ENCODE measurements around the gene CCDC116.
A peak's percentile ranks its signal among the peaks of the same experiment; 100 is the strongest.
"Not testable (repeated sequence)": the region's sequence is repeated elsewhere in the genome, so short reads cannot be mapped to it uniquely, and the experiment has no call there.

The CCDC116 gene

GRCh38 chr22:21633481-21633880, 921 bp downstream of the CCDC116 start:
- DNase-seq (ENCODE audit: low spot score in 2 of 2), result no peak
- no peak for ATAC-seq (ENCODE audit: low read depth)
- H3K36me3 Mint-ChIP-seq, result peaks cover 2% of the 10 kb centered on the region
- no peak overlapping the region for H3K4me3 Mint-ChIP-seq
- H3K27me3 Mint-ChIP-seq, result no peaks in the 10 kb centered on the region
- no peaks in the 10 kb centered on the region for H3K9me3 Mint-ChIP-seq
- no peak overlapping the region for H3K27ac Mint-ChIP-seq
- H3K4me1 Mint-ChIP-seq, result peaks cover 15% of the 10 kb centered on the region

DNA sequence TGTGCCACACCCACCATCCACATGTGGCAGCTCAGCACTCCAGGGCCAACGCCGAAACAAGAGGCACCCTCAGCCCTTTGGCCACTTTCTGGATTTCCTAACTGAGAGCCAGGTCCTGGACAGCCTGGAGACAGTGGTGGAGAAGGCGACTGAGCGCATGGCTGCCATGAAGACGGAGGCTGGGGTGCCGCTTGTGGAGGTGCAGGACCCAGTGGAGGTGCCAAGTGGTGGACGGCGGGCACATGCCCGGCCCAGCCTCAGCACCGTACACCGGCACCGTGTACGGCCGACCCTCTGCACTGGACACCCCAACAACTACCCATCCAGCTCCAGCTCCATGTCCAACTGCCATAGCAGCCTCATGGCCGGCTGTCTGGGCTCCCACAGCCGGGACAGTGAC, 1.5 kb downstream of the CCDC116 start:
- H3K36me3 Mint-ChIP-seq, result peaks cover 2% of the 10 kb centered on the region
- H3K4me3 Mint-ChIP-seq, result no peak overlapping the region
- no peak overlapping the region for H3K27ac Mint-ChIP-seq
- H3K4me1 Mint-ChIP-seq, result peaks cover 14% of the 10 kb centered on the region
- no peaks in the 10 kb centered on the region for H3K27me3 Mint-ChIP-seq
- H3K9me3 Mint-ChIP-seq, result no peaks in the 10 kb centered on the region
- DNase-seq (ENCODE audit: low spot score in 2 of 2) (no peak), ATAC-seq (ENCODE audit: low read depth) (no peak)

- H3K27me3 Mint-ChIP-seq, result no peaks in the 10 kb centered on the region
- H3K36me3 Mint-ChIP-seq, result no peaks in the 10 kb centered on the region
- no peak overlapping the region for H3K27ac Mint-ChIP-seq
- DNase-seq (ENCODE audit: low spot score in 2 of 2), result no peak
- H3K4me3 Mint-ChIP-seq, result no peak overlapping the region
- H3K9me3 Mint-ChIP-seq, result no peaks in the 10 kb centered on the region
- peaks cover 13% of the 10 kb centered on the region for H3K4me1 Mint-ChIP-seq
- ATAC-seq (ENCODE audit: low read depth), result no peak
These were observed 2.3 kb downstream of the CCDC116 start for GRCh38 chr22:21634844-21635243.

DNA sequence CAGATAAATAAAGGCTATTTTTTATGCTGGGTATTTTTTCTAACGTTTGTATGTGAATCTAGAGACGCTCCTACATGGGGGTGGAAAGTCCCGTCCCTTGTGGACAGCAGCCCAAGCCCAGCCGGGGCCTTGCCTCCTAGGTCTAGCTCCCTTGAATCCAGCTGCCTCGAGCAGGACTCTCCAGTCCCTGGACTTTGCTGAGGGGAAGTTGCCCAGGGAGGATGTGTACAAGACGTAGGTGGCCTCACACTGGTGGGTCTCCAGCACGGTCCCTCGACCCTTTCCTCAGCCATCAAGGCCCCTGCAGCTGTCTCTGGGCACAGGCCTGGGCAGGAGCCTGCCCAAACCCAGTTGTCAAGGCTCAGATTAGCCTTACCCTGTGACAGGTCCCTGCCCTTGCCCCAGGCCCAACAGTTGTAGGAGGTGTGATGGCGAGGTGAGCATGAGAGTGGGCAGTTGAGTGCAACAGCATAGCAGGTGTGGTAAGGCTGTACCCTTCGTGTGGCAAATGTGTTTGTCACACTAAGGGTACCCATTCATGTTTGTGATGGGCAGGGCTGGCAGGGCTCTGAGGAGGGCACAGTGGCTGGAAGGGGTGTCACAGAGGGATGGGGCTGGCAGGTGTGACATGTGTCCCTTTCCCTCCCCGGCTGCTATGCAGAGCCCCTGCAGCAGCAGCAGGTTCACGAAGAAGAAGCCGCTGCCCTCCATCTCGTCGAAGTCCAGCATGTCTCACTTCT, 3.4 kb downstream of the CCDC116 start:
- Mint-ChIP-seq H3K9me3 (no peaks in the 10 kb centered on the region), H3K27ac (no peak overlapping the region), H3K27me3 (no peaks in the 10 kb centered on the region), H3K4me1 (peaks cover 12% of the 10 kb centered on the region), H3K4me3 (no peak overlapping the region), H3K36me3 (no peaks in the 10 kb centered on the region)
- ATAC-seq (ENCODE audit: low read depth) (no peak), DNase-seq (ENCODE audit: low spot score in 2 of 2) (no peak)

DNA sequence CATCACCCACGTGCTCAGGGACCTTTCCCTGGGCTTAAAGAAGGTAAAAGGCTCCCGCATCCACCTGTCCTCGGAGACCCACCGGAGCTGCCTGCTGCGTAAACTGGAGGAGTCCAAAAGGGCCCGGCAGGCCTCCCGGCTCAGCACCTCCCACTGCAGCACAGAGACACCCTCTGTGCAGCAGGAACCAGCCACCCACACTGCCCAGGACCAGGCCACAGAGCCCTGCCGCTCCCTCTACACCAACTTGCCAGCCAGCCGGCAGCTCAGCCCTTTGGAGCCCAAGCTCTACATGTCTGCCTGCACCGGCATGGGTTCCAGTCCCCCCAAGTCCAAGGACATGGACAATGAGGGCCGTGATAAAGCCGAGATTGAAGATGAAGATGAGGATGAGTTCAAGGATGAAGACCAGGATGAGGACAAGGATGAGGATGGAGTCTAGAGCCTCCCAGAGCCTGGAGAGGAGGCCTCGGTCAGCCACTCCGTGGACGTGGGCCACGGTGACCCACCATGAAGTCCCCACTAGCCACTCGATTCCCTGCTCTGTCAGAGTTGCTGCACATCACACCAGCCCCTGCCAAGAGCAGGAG, 4.2 kb downstream of the CCDC116 start:
- Mint-ChIP-seq H3K4me3 (no peak overlapping the region), H3K9me3 (no peaks in the 10 kb centered on the region), H3K27ac (no peak overlapping the region), H3K27me3 (no peaks in the 10 kb centered on the region), H3K36me3 (no peaks in the 10 kb centered on the region), H3K4me1 (peaks cover 9% of the 10 kb centered on the region)
- no peak for ATAC-seq (ENCODE audit: low read depth)
- DNase-seq (ENCODE audit: low spot score in 2 of 2), result no peak

- H3K9me3 Mint-ChIP-seq; H3K27me3 Mint-ChIP-seq; H3K4me1 Mint-ChIP-seq; ATAC-seq (ENCODE audit: low read depth); H3K27ac Mint-ChIP-seq; H3K36me3 Mint-ChIP-seq; H3K4me3 Mint-ChIP-seq; DNase-seq (ENCODE audit: low spot score in 2 of 2): not testable (repeated sequence)
These were observed 4.9 kb downstream of the CCDC116 start for GRCh38 chr22:21637450-21637849.

GRCh38 chr22:21639359-21639758, 6.8 kb downstream of the CCDC116 start:
- Mint-ChIP-seq H3K27ac (no peak overlapping the region), H3K36me3 (peaks cover 4% of the 10 kb centered on the region), H3K4me3 (no peak overlapping the region), H3K4me1 (peaks cover 10% of the 10 kb centered on the region), H3K27me3 (no peaks in the 10 kb centered on the region), H3K9me3 (no peaks in the 10 kb centered on the region)
- DNase-seq (ENCODE audit: low spot score in 2 of 2) (no peak), ATAC-seq (ENCODE audit: low read depth) (no peak)

DNA sequence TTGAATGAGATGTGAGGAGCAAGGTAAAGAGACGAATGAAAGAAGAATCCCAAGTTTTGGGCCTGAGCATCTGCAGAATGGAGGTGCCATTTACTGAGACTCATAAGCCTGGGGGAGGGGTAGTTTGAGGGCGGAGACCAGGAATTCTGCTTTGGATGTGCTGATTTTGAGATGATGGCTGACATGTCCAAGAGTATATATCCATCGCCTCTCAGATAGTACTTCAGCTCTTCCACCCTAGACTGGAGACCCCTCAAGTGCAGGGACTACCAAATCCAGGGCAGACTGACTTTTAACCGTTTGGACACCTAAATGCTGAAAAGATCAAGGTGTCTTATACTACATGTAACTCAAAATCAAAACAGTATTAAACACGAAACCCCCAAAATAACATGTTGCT, 8.2 kb downstream of the CCDC116 start:
- H3K27me3 Mint-ChIP-seq, result no peaks in the 10 kb centered on the region
- H3K27ac Mint-ChIP-seq, result no peak overlapping the region
- DNase-seq (ENCODE audit: low spot score in 2 of 2), result no peak
- ATAC-seq (ENCODE audit: low read depth), result no peak
- H3K4me1 Mint-ChIP-seq, result peaks cover 10% of the 10 kb centered on the region
- no peak overlapping the region for H3K4me3 Mint-ChIP-seq
- H3K9me3 Mint-ChIP-seq, result no peaks in the 10 kb centered on the region
- peaks cover 4% of the 10 kb centered on the region for H3K36me3 Mint-ChIP-seq

DNA sequence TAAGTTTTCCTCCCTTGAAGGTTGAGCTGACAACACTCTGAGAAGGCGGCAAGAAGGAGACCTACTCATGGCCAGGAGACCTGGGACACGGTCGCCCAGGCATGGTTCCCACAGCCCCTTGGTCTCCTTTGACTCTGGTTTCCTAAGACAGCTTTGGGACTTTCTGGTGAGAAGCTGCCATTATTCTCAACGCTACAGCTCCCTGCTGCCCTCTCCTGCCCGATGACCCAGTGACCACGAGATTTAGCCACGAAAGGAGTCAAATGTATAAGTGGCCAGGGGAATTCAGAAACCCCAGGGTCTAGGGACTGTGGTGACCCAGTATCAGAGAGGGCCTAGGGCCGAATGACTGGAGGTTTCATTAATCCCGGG, 8.8 kb downstream of the CCDC116 start:
- Mint-ChIP-seq H3K27ac (no peak overlapping the region), H3K36me3 (peaks cover 4% of the 10 kb centered on the region), H3K27me3 (no peaks in the 10 kb centered on the region), H3K4me1 (peaks cover 11% of the 10 kb centered on the region), H3K9me3 (no peaks in the 10 kb centered on the region), H3K4me3 (peak overlapping the region; percentile 78)
- DNase-seq (ENCODE audit: low spot score in 2 of 2) (no peak), ATAC-seq (ENCODE audit: low read depth) (no peak)

DNA sequence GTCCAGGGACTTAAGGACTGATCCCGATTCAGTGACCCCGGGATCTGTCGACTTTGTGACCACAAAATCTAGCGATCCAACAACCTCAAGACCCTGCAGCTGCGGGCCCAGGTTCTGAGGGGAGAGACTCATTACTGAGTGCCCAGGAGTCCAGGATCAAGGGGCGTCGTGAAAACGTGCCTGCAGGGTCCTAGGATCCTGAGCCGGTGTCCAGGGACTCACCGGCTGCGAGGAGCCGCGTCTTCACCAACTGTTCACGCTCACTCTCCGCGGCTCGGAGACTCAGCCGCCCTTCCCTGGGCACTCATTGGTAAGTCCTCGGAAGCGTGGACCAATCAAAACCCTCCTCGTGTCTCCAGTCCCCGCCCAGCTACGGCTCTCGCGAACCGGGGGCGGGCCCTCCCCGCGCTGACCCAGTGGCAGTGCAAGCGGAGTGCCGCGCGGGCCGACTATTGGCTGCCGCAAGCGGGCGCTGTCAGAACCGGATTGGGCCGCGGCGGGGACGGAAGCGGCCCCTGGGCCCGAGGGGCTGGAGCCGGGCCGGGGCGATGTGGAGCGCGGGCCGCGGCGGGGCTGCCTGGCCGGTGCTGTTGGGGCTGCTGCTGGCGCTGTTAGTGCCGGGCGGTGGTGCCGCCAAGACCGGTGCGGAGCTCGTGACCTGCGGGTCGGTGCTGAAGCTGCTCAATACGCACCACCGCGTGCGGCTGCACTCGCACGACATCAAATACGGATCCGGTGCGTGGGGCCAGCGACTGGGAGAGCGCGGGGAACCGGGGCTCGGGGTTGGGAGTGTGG, 9.4 kb downstream of the CCDC116 start, which contains the start of gene SDF2L1:
TSS of gene SDF2L1 (plus strand) at position 514 of the 795 bp plus-strand sequence. CDS start at position 549, 35 bp downstream.
- H3K4me3 Mint-ChIP-seq, result peak within 1 kb of the TSS; percentile 78
- DNase-seq (ENCODE audit: low spot score in 2 of 2) (peak; percentile 95 to 97), ATAC-seq (ENCODE audit: low read depth) (peak; percentile 95)
- H3K27me3 Mint-ChIP-seq, result no peaks in the 10 kb centered on the region
- H3K4me1 Mint-ChIP-seq, result peaks cover 16% of the 10 kb centered on the region
- H3K36me3 Mint-ChIP-seq, result peaks cover 6% of the 10 kb centered on the region
- H3K9me3 Mint-ChIP-seq, result no peaks in the 10 kb centered on the region
- peak within 1 kb of the TSS; percentile 22 for H3K27ac Mint-ChIP-seq

GRCh38 chr22:21642584-21643448, 10.3 kb downstream of the CCDC116 start:
- H3K4me3 Mint-ChIP-seq, result peak overlapping the region; percentile 78
- peak overlapping the region; percentile 22 for H3K27ac Mint-ChIP-seq
- ATAC-seq (ENCODE audit: low read depth) (peak; percentile 7), DNase-seq (ENCODE audit: low spot score in 2 of 2) (peak; percentile 52 to 62)
- H3K4me1 Mint-ChIP-seq, result peaks cover 16% of the 10 kb centered on the region
- no peaks in the 10 kb centered on the region for H3K9me3 Mint-ChIP-seq
- H3K36me3 Mint-ChIP-seq, result peaks cover 6% of the 10 kb centered on the region
- H3K27me3 Mint-ChIP-seq, result no peaks in the 10 kb centered on the region

- ATAC-seq (ENCODE audit: low read depth) (no peak), DNase-seq (ENCODE audit: low spot score in 2 of 2) (no peak)
- H3K27me3 Mint-ChIP-seq, result no peaks in the 10 kb centered on the region
- peaks cover 6% of the 10 kb centered on the region for H3K36me3 Mint-ChIP-seq
- no peak overlapping the region for H3K4me3 Mint-ChIP-seq
- H3K9me3 Mint-ChIP-seq, result no peaks in the 10 kb centered on the region
- no peak overlapping the region for H3K27ac Mint-ChIP-seq
- peaks cover 16% of the 10 kb centered on the region for H3K4me1 Mint-ChIP-seq
These were observed 11.2 kb downstream of the CCDC116 start for GRCh38 chr22:21643533-21644357.

GRCh38 chr22:21645513-21645912, 13.0 kb downstream of the CCDC116 start:
- H3K36me3 Mint-ChIP-seq; H3K9me3 Mint-ChIP-seq; ATAC-seq (ENCODE audit: low read depth); H3K27ac Mint-ChIP-seq; H3K4me3 Mint-ChIP-seq; H3K27me3 Mint-ChIP-seq; DNase-seq (ENCODE audit: low spot score in 2 of 2): not testable (repeated sequence)
- peaks cover 18% of the 10 kb centered on the region for H3K4me1 Mint-ChIP-seq
